Measurements from ENCODE around the gene ADAMTS16. TPM values are rescaled to one million over a fixed set of nuclear protein-coding genes. Genes with fewer than 3 reads are reported as not detected.

ADAMTS16 gene
- total and polyA plus RNA-seq, 2 donors (not counting 3 experiments of a cell fraction or from before 2014, with no cell fraction given): not detected

DNA sequence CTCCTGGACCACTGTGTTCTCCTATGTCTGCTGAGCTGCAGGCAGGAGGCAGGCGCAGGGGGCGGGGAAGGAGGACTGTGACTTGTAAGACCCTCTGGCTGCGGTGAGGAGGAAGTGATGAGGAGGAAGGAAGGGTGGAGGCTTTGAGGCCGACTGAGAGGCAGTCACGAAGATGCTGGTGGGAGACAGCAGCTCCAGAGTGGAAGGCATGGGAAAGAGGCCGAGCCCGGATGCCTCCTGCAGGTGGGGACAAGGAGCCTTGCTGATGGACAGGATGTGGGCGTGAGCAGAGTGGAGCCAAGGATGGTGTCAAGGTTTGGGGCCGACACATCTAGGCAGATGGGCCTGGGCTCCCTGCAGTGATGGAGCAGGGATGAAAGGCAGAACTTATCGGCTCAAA is 208.0 kb downstream of the ADAMTS16 start:
- dilution Hi-C loops (cut with MboI; ENCODE audit: extremely low pct_ligation_motif_present, low sequenced_read_pairs): no loop called here
- H3K36me3 ChIP-seq (ENCODE audit: control insufficient read depth in 2 of 2, extremely low read depth in 1 of 2, insufficient read depth in 2 of 2, low read length in 2 of 2): no peaks in the 10 kb centered on the region
- no peak overlapping the region for H3K4me3 ChIP-seq (replicated peaks in 1 of 3; ENCODE audit: insufficient read depth in 1 of 3, low read depth in 1 of 3, low read length in 3 of 3)
- no peaks in the 10 kb centered on the region for H4K20me1 ChIP-seq (replicated peaks; ENCODE audit: control insufficient read depth, extremely low read depth, insufficient read depth, low read length)
- H3K9me1 ChIP-seq (replicated peaks; ENCODE audit: control insufficient read depth, extremely low read depth, insufficient read depth, low read length): no peaks in the 10 kb centered on the region
- TF ChIP-seq, protein P1, sequence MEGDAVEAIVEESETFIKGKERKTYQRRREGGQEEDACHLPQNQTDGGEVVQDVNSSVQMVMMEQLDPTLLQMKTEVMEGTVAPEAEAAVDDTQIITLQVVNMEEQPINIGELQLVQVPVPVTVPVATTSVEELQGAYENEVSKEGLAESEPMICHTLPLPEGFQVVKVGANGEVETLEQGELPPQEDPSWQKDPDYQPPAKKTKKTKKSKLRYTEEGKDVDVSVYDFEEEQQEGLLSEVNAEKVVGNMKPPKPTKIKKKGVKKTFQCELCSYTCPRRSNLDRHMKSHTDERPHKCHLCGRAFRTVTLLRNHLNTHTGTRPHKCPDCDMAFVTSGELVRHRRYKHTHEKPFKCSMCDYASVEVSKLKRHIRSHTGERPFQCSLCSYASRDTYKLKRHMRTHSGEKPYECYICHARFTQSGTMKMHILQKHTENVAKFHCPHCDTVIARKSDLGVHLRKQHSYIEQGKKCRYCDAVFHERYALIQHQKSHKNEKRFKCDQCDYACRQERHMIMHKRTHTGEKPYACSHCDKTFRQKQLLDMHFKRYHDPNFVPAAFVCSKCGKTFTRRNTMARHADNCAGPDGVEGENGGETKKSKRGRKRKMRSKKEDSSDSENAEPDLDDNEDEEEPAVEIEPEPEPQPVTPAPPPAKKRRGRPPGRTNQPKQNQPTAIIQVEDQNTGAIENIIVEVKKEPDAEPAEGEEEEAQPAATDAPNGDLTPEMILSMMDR (IDR thresholded peaks at IDR 0.05; ENCODE audit: extremely low read depth in 1 of 2, insufficient read depth in 1 of 2, low read depth in 1 of 2, low read length in 2 of 2): no peak
- no peak for TF ChIP-seq GATA2 (IDR thresholded peaks at IDR 0.05; ENCODE audit: insufficient read depth, insufficient read length, low read depth, low read length)
- TF ChIP-seq EZH2 (IDR thresholded peaks at IDR 0.05; ENCODE audit: borderline replicate concordance, low read depth, low read length, severe bottlenecking): no peak
- TF ChIP-seq FOS (IDR thresholded peaks at IDR 0.05; ENCODE audit: borderline replicate concordance, insufficient read depth, low read length): no peak
- TF ChIP-seq POLR2A (IDR thresholded peaks at IDR 0.05; ENCODE audit: low read depth, low read length): no peak
- TF ChIP-seq, protein P2, sequence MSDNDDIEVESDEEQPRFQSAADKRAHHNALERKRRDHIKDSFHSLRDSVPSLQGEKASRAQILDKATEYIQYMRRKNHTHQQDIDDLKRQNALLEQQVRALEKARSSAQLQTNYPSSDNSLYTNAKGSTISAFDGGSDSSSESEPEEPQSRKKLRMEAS (IDR thresholded peaks at IDR 0.05; ENCODE audit: insufficient read depth, insufficient read length): no peak
- no peak for TF ChIP-seq POLR2AphosphoS5 (IDR thresholded peaks at IDR 0.05; ENCODE audit: insufficient read depth, low read depth, low read length)
- no peak for TF ChIP-seq MYC (IDR thresholded peaks at IDR 0.05; ENCODE audit: low read depth, low read length)
- no peak for TF ChIP-seq JUN (IDR thresholded peaks at IDR 0.05; ENCODE audit: borderline replicate concordance, insufficient read depth, insufficient read length, low read depth)
- H3K9me3 ChIP-seq (replicated peaks; ENCODE audit: control insufficient read depth, insufficient read depth, low read length): peaks cover 4% of the 10 kb centered on the region
- H3K9ac ChIP-seq (replicated peaks; ENCODE audit: extremely low read depth, insufficient read depth, low read length): no peak overlapping the region
- DNase-seq (ENCODE audit: low read depth, low spot score) (no peak), FAIRE-seq (no peak)
- POLR2A ChIA-PET: no interaction called here
- CTCF ChIA-PET: no interaction called here
- no TSS peak for BruUV-seq (replicated peaks)
- intact Hi-C loops (cut with micrococcal nuclease): no loop called here
- no peak overlapping the region for H3K27ac ChIP-seq (ENCODE audit: insufficient read depth, low read depth, low read length)
- no peak overlapping the region for H2AFZ ChIP-seq (ENCODE audit: low read depth, low read length)
- no peaks in the 10 kb centered on the region for H3K79me2 ChIP-seq (ENCODE audit: control insufficient read depth, insufficient read depth, low read length)
- no peaks in the 10 kb centered on the region for H3K27me3 ChIP-seq (ENCODE audit: control insufficient read depth in 2 of 2, insufficient read depth in 2 of 2, low read length in 2 of 2)
- no peak overlapping the region for H3K4me2 ChIP-seq (ENCODE audit: insufficient read depth, low read length)
- H3K4me1 ChIP-seq (ENCODE audit: control insufficient read depth, extremely low read depth, insufficient read depth, low read length): peaks cover 3% of the 10 kb centered on the region

Data from endothelial cell of umbilical vein (primary cell).